Tibial nerve (tissue), 4 donors: ENCODE measurements around the gene RARB. TPM values are rescaled to one million over a fixed set of nuclear protein-coding genes. Genes with fewer than 3 reads are reported as not detected.

Experiments
- DNase-seq, 2 donors: peaks; one replicate each; pipeline ENCODE4 v3.0.0-alpha.2; 2019; ENCODE audit warnings: low spot score in 2 of 2
- H3K27ac ChIP-seq, 4 donors: fragments of 200-600 bp; sonication (generic) in 3 of 4; one replicate each; pipeline ENCODE4 v1.5.1; 2017 to 2019; ENCODE audit warnings: mild to moderate bottlenecking in 1 of 4
- H3K27me3 ChIP-seq, 2 donors: fragments of 200-600 bp; sonication (generic) in 1 of 2; one replicate each; pipeline versions ENCODE4 v1.5.1 to v1.6.0; 2017 to 2019
- H3K36me3 ChIP-seq, 3 donors: fragments of 200-600 bp; sonication (generic); one replicate each; pipeline ENCODE4 v1.5.1; 2018 to 2019
- H3K4me1 ChIP-seq, 4 donors: fragments of 200-600 bp; sonication (generic) in 3 of 4; one replicate each; pipeline ENCODE4 v1.5.1; 2017 to 2019
- H3K4me3 ChIP-seq, 4 donors: fragments of 200-600 bp; sonication (generic) in 3 of 4; one replicate each; pipeline ENCODE4 v1.5.1; 2017 to 2019; ENCODE audit warnings: mild to moderate bottlenecking in 1 of 4, moderate library complexity in 1 of 4
- H3K9me3 ChIP-seq, 4 donors: fragments of 200-600 bp; sonication (generic) in 3 of 4; one replicate each; pipeline ENCODE4 v1.5.1; 2017 to 2019
- CTCF ChIP-seq, 5 experiments: fragments of 200-600 bp in 3 of 5; fragments of 450-650 bp in 2 of 5; sonication (generic) in 3 of 5; IDR thresholded peaks; one replicate each; pipeline ENCODE4 v1.5.1; 2016 to 2019; ENCODE audit warnings: antibody characterized with exemption in 5 of 5, mild to moderate bottlenecking in 3 of 5, moderate library complexity in 2 of 5
- EP300 ChIP-seq, 2 donors: sonication (generic); formaldehyde crosslinking; IDR thresholded peaks; one replicate each; pipeline ENCODE4 v1.6.1; 2017; ENCODE audit warnings: antibody characterized with exemption in 2 of 2, mild to moderate bottlenecking in 1 of 2
- POLR2A ChIP-seq, 2 donors: fragments of 450-650 bp; IDR thresholded peaks; one replicate each; pipeline ENCODE4 v1.6.1; 2017; ENCODE audit warnings: antibody characterized with exemption in 2 of 2, mild to moderate bottlenecking in 2 of 2, moderate library complexity in 2 of 2
- WGBS, 2 donors: methylation state at CpG; one replicate each; pipeline ENCODE4 v1.1.5; 2018; 5-methylcytosine and 5-hydroxymethylcytosine counted together
- total RNA-seq, 4 donors: library from RNA; depleted of rRNA; stranded (reverse); fragments of >200 nt; gene quantifications; one replicate each; pipeline ENCODE4 v1.1.0, GENCODE V29; 2016

Gene RARB
- total RNA-seq, 4 donors from 2014 or later: 9.3 to 22.6 (median 15.1) TPM

DNA sequence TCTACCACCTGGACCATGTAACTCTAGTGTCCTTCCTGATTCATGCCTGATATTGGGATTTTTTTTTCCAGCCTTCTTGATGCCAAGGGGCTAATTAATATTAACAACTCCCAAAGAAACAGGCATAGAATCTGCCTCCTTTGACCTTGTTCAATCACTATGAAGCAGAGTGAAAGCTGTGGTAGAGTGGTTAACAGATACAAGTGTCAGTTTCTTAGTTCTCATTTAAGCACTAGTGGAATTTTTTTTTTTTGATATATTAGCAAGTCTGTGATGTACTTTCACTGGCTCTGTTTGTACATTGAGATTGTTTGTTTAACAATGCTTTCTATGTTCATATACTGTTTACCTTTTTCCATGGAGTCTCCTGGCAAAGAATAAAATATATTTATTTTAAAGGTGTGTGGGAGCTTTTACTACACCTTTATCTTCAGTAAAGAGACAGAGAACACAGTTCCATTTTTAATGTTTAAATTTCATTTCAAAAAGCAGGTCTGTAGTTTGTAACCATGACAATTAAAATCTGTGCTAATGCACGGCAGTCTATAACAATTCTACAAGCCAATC, 169.6 kb downstream of the RARB start:
- H3K4me3 ChIP-seq: no peak overlapping the region
- H3K4me1 ChIP-seq: peaks cover 0 to 26% (median 10%) of the 10 kb centered on the region in 4 donors
- no peaks in the 10 kb centered on the region for H3K27me3 ChIP-seq
- TF ChIP-seq EP300 (IDR thresholded peaks at IDR 0.05) (no peak), CTCF (IDR thresholded peaks at IDR 0.05) (no peak), POLR2A (IDR thresholded peaks at IDR 0.05) (no peak)
- peaks cover 0 to 48% (median 8%) of the 10 kb centered on the region in 3 donors for H3K36me3 ChIP-seq
- no peak overlapping the region for H3K27ac ChIP-seq
- H3K9me3 ChIP-seq: no peaks in the 10 kb centered on the region
- no peak for DNase-seq
- WGBS, 2 donors: 68 to 71% methylated on average over 1 of the region's 1 CpG

DNA sequence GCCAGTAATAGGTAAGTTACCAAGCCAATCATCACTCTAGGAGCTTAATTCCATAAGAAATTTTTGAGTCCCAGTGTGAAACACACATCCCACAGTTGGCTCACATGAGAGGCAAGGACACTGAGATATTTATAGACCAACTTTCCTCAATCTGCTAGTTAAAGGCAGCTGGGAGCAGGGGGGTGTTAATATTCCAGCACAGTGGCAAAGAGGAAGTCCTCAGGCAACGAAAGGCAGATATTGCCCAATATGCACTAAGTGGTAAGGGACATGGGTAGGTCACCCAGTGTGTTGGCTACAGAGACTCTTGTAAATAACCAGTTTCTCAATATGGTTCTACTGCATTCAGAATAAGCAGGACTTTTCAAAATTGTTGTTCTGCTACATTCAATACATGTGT, 175.6 kb downstream of the RARB start:
- DNase-seq: peak in 1 of 2 donors; percentile 22
- Histone ChIP-seq H3K9me3 (no peaks in the 10 kb centered on the region), H3K27me3 (no peaks in the 10 kb centered on the region), H3K4me3 (no peak overlapping the region), H3K36me3 (peaks cover 0 to 65% (median 8%) of the 10 kb centered on the region in 3 donors), H3K27ac (peak overlapping the region in 1 of 4 donors; percentile 31), H3K4me1 (peaks cover 0 to 19% (median 0%) of the 10 kb centered on the region in 4 donors)
- 30 to 45% methylated on average over 1 of the region's 1 CpG for WGBS, 2 donors
- TF ChIP-seq POLR2A (IDR thresholded peaks at IDR 0.05) (no peak), EP300 (IDR thresholded peaks at IDR 0.05) (peak in 1 of 2 donors; percentile 47), CTCF (IDR thresholded peaks at IDR 0.05) (no peak)

- no peak overlapping the region for H3K4me3 ChIP-seq
- H3K9me3 ChIP-seq: no peaks in the 10 kb centered on the region
- TF ChIP-seq CTCF (IDR thresholded peaks at IDR 0.05): no peak
- TF ChIP-seq POLR2A (IDR thresholded peaks at IDR 0.05): no peak
- TF ChIP-seq EP300 (IDR thresholded peaks at IDR 0.05): no peak
- peak overlapping the region in 1 of 4 donors; percentile 31 for H3K27ac ChIP-seq
- peaks cover 0 to 66% (median 8%) of the 10 kb centered on the region in 3 donors for H3K36me3 ChIP-seq
- 57 to 63% methylated on average over 5 of the region's 5 CpGs for WGBS, 2 donors
- H3K4me1 ChIP-seq: peaks cover 0 to 19% (median 0%) of the 10 kb centered on the region in 4 donors
- no peaks in the 10 kb centered on the region for H3K27me3 ChIP-seq
- DNase-seq: no peak
Observed at GRCh38 chr3:25604107-25604805, 176.2 kb downstream of the RARB start.

DNA sequence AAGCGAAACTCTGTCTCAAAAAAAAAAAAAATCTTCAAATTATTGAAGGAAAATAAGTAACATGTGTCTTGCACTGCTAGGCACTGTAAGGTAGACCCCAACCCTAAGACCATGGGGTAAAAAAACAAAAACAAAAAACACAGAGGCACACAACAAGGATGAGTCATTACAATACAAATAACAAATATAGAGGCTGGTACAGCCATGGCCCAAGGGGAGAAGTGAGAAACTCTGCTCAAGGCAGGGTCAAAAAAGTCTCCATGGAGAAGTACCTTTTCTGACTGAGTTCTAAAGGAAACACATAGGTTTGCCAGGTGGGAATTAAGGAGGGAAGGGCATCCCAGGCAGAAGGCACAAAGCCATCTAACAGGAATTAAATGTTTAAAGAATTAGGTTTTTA, 182.1 kb downstream of the RARB start:
- TF ChIP-seq POLR2A (IDR thresholded peaks at IDR 0.05): no peak
- no peak for TF ChIP-seq EP300 (IDR thresholded peaks at IDR 0.05)
- no peak for TF ChIP-seq CTCF (IDR thresholded peaks at IDR 0.05)
- 92 to 100% methylated on average over 1 of the region's 1 CpG for WGBS, 2 donors
- no peaks in the 10 kb centered on the region for H3K27me3 ChIP-seq

DNA sequence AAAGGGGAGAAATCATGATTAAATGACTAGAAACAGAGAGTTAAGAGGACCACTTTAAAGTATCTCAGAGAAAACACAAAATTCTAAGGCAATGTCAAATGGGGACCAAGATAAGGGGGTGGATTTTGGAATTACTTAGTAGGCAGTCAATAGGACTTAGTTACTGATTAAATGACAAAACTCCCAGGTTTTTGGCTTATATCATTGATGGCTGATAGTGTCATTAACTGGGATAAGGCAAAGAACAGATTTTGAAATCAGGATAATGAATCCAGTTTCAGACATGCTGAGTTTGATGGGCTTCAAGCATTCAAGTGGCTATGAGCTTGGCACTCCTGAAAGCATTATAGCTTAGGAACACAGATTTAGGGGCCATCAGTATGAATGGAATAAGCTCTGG, 182.7 kb downstream of the RARB start:
- Histone ChIP-seq H3K36me3 (peaks cover 0 to 97% (median 3%) of the 10 kb centered on the region in 3 donors), H3K27ac (no peak overlapping the region), H3K27me3 (no peaks in the 10 kb centered on the region), H3K9me3 (no peaks in the 10 kb centered on the region), H3K4me1 (no peaks in the 10 kb centered on the region), H3K4me3 (no peak overlapping the region)
- DNase-seq: no peak
- TF ChIP-seq CTCF (IDR thresholded peaks at IDR 0.05): no peak
- no peak for TF ChIP-seq POLR2A (IDR thresholded peaks at IDR 0.05)
- no peak for TF ChIP-seq EP300 (IDR thresholded peaks at IDR 0.05)

More for the DNA sequence above, 182.1 kb downstream of the RARB start:
- DNase-seq: no peak
- Histone ChIP-seq H3K4me1 (peaks cover 0 to 2% (median 0%) of the 10 kb centered on the region in 4 donors), H3K9me3 (no peaks in the 10 kb centered on the region), H3K36me3 (peaks cover 0 to 99% (median 3%) of the 10 kb centered on the region in 3 donors), H3K4me3 (no peak overlapping the region), H3K27ac (no peak overlapping the region)
